ENCODE data around the gene FAM171A1. TPM values are rescaled to one million over a fixed set of nuclear protein-coding genes. Genes with fewer than 3 reads are reported as not detected.
"Not testable (repeated sequence)": the region's sequence is repeated elsewhere in the genome, so short reads cannot be mapped to it uniquely, and the experiment has no call there.

Gene FAM171A1
- 1 to 10 TPM; 4.8 to 5.2 TPM for total RNA-seq

- no peak within 1 kb of the TSS for H3K27ac Mint-ChIP-seq
- no peaks in the 10 kb centered on the region for H3K36me3 Mint-ChIP-seq (ENCODE audit: low read depth)
- no peaks in the 10 kb centered on the region for H3K9me3 Mint-ChIP-seq
- intact Hi-C loops (cut with micrococcal nuclease) = loop anchor here (1.0 to 5.0 kb wide), 4 partner anchors 119 to 380 kb away; no protein-coding TSS in a partner anchor
- peaks cover 8% of the 10 kb centered on the region for H3K4me1 Mint-ChIP-seq (ENCODE audit: low read depth)
- CTCF ChIA-PET = interaction anchor here (0.5 to 1.9 kb wide), 3 partner anchors 162 to 379 kb away, joined by 4 read pairs; no protein-coding TSS in a partner anchor
- H3K4me3 Mint-ChIP-seq = peak within 1 kb of the TSS; percentile 70
- peaks cover 3% of the 10 kb centered on the region for H3K27me3 Mint-ChIP-seq (ENCODE audit: low read depth)
- peak; percentile 76 for DNase-seq
These were observed at the start of gene FAM171A1 for GRCh38 chr10:15370856-15371701. Gene FAM171A1, minus strand, starts transcription at chr10:15371289. Its CDS starts 237 bp downstream, at chr10:15371052.

DNA sequence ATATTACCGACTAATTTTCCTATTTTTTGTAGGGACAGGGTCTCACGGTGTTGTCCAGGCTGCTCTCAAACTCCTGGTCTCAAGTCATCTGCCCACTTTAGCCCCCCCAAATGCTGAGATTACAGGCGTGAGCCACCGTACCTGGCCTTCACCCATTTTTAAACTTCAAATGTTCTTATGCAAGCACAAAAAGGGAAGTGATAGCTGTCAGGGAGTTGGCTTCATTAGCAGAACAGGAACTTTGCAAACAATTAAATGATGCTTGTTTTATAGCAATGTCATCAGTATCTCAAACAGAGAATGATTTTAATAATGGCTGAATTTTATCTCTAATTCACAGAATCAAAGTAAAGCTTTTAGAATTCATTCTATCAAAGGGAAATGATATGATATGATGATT is 49.8 kb upstream of the FAM171A1 start:
- intact Hi-C loops (cut with micrococcal nuclease) = no loop called here
- Mint-ChIP-seq H3K4me1 (ENCODE audit: low read depth) (no peaks in the 10 kb centered on the region), H3K27ac (no peak overlapping the region), H3K4me3 (no peak overlapping the region), H3K27me3 (ENCODE audit: low read depth) (peaks cover 9% of the 10 kb centered on the region), H3K9me3 (peaks cover 1% of the 10 kb centered on the region), H3K36me3 (ENCODE audit: low read depth) (no peaks in the 10 kb centered on the region)
- CTCF ChIA-PET = interaction anchor here (0.9 to 2.6 kb wide), 4 partner anchors 10 to 230 kb away, joined by 3 to 9 read pairs (median 3); no protein-coding TSS in a partner anchor
- DNase-seq = no peak

DNA sequence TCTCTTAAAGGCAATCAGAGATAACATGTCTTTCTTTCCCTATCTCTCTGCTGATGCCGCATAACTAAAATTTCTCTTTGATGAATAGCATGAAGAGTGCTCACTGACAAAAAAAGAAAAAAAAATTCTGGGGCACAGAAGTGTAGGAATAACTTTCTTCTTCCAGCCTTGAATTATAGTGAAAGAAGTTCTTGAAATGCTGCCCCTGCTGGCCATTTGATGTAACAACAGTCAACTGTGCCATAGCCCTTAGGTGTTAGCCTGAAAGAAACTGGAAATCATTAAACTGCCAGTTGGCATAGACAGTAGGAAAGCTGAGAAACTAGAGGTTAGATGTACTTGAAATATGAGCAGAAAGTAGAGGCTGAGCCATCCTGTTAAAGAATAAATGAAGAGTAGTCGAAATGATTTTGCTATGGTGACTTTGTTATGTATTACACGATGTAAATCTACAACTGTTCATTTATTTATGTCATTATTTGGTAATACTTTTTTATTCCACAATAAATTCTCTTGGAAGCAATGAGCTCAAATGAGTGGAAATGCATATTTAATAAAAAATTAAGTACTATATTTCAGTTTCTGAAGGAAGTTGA is 48.3 kb upstream of the FAM171A1 start:
- H3K27me3 Mint-ChIP-seq (ENCODE audit: low read depth) = peaks cover 9% of the 10 kb centered on the region
- DNase-seq = peak; percentile 52

GRCh38 chr10:15416034-15416433 is 44.9 kb upstream of the FAM171A1 start:
- no peak overlapping the region for H3K27ac Mint-ChIP-seq
- peaks cover 3% of the 10 kb centered on the region for H3K9me3 Mint-ChIP-seq
- H3K27me3 Mint-ChIP-seq (ENCODE audit: low read depth) = peaks cover 5% of the 10 kb centered on the region
- CTCF ChIA-PET = no interaction called here
- H3K4me1 Mint-ChIP-seq (ENCODE audit: low read depth) = no peaks in the 10 kb centered on the region
- no peak overlapping the region for H3K4me3 Mint-ChIP-seq
- no peak for DNase-seq
- no peaks in the 10 kb centered on the region for H3K36me3 Mint-ChIP-seq (ENCODE audit: low read depth)
- intact Hi-C loops (cut with micrococcal nuclease) = no loop called here

More for the DNA sequence above, 48.3 kb upstream of the FAM171A1 start:
- H3K9me3 Mint-ChIP-seq = peaks cover 3% of the 10 kb centered on the region
- intact Hi-C loops (cut with micrococcal nuclease) = no loop called here
- no peak overlapping the region for H3K4me3 Mint-ChIP-seq
- CTCF ChIA-PET = interaction anchor here (0.6 to 2.6 kb wide), 10 partner anchors 8 to 269 kb away, joined by 3 to 9 read pairs (median 4); no protein-coding TSS in a partner anchor
- H3K36me3 Mint-ChIP-seq (ENCODE audit: low read depth) = no peaks in the 10 kb centered on the region
- H3K27ac Mint-ChIP-seq = no peak overlapping the region
- H3K4me1 Mint-ChIP-seq (ENCODE audit: low read depth) = no peaks in the 10 kb centered on the region

DNA sequence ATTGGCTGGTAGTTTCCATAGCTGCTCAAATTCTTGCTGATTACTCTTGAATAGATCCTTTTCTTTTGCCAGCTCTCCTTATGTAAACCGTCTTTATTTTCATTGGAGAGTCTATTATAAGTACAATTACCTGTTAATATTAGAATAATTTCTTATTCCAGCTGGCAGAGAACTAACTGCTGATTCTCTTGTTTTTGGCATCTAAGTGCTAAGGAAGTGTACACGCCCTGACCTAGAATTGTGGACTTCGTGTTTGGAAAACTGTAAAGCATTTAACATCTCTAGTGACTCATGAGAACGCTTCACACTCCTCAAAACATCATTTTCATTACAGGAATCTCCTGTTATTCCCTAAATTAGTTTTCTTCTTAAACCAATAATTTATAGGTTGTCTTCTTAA is 39.9 kb upstream of the FAM171A1 start:
- Mint-ChIP-seq H3K9me3 (peaks cover 2% of the 10 kb centered on the region), H3K27me3 (ENCODE audit: low read depth) (peaks cover 2% of the 10 kb centered on the region), H3K27ac (no peak overlapping the region), H3K36me3 (ENCODE audit: low read depth) (no peaks in the 10 kb centered on the region), H3K4me1 (ENCODE audit: low read depth) (no peaks in the 10 kb centered on the region), H3K4me3 (no peak overlapping the region)
- DNase-seq = no peak
- intact Hi-C loops (cut with micrococcal nuclease) = no loop called here
- CTCF ChIA-PET = interaction anchor here (1.4 kb wide), 1 partner anchor 9 kb away, joined by 9 read pairs; no protein-coding TSS in a partner anchor

DNA sequence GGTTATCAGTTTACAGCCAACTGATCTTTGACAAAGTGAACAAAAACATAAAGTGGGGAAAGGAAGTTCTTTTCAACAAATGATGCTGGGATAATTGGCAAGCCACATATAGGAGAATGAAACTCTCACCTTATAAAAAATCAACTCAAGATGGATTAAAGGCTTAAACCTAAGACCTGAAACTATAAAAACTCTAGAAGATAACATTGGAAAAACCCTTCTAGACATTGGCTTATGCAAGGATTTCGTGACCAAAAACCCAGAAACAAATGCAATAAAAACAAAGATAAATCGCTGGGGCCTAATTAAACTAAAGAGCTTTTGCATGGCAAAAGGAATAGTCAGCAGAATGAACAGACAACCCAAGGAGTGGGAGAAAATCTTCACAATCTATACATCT is 38.3 kb upstream of the FAM171A1 start:
- intact Hi-C loops (cut with micrococcal nuclease); H3K9me3 Mint-ChIP-seq: not testable (repeated sequence)

DNA sequence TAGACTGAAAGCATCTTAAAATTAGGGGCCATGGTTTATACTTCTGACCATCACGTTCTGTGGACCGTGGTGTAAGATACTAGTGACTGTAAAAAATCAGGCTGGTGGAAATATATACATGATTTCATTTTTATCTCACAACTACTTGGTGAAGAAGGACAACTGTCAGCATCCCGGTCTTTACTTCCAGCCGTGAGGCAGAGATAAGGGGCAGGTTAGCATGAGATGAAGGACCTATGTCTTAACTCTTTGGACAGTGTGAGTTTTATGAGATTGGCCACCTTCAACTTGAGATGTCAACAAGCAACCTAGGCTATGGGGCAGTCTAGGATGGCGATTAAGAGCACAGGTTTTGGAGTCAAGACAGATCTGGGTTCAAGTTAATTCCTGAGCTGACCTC is 37.5 kb upstream of the FAM171A1 start:
- intact Hi-C loops (cut with micrococcal nuclease) = no loop called here
- Mint-ChIP-seq H3K27ac (no peak overlapping the region), H3K9me3 (no peaks in the 10 kb centered on the region), H3K4me3 (no peak overlapping the region), H3K27me3 (ENCODE audit: low read depth) (peaks cover 2% of the 10 kb centered on the region), H3K4me1 (ENCODE audit: low read depth) (no peaks in the 10 kb centered on the region), H3K36me3 (ENCODE audit: low read depth) (no peaks in the 10 kb centered on the region)
- no peak for DNase-seq
- CTCF ChIA-PET = no interaction called here

More for the DNA sequence above, 38.3 kb upstream of the FAM171A1 start:
- CTCF ChIA-PET; H3K36me3 Mint-ChIP-seq (ENCODE audit: low read depth); H3K4me3 Mint-ChIP-seq; H3K27ac Mint-ChIP-seq; DNase-seq; H3K27me3 Mint-ChIP-seq (ENCODE audit: low read depth); H3K4me1 Mint-ChIP-seq (ENCODE audit: low read depth): not testable (repeated sequence)

DNA sequence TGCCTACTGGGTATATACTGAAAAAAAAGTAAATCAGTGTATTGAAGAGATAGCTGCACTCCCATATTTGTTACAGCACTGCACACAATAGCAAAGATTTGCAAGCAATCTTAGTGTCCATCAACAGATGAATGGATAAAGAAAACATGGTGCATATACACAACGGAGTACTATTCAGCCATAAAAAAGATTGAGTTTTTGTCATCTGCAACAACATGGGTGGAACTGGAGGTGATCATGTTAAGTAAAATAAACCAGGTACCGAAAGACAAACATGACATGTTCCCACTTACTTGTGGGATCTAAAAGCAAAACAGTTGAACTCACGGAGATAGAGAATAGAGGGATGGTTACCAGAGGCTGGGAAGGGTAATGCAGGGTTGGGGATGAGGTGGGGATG is 34.2 kb upstream of the FAM171A1 start:
- CTCF ChIA-PET = interaction anchor here (0.5 kb wide), 1 partner anchor 1140 kb away, joined by 3 read pairs; no protein-coding TSS in a partner anchor
- Mint-ChIP-seq H3K27me3 (ENCODE audit: low read depth) (no peaks in the 10 kb centered on the region), H3K9me3 (no peaks in the 10 kb centered on the region), H3K4me3 (no peak overlapping the region), H3K36me3 (ENCODE audit: low read depth) (no peaks in the 10 kb centered on the region), H3K27ac (no peak overlapping the region), H3K4me1 (ENCODE audit: low read depth) (no peaks in the 10 kb centered on the region)
- no peak for DNase-seq
- intact Hi-C loops (cut with micrococcal nuclease) = no loop called here

DNA sequence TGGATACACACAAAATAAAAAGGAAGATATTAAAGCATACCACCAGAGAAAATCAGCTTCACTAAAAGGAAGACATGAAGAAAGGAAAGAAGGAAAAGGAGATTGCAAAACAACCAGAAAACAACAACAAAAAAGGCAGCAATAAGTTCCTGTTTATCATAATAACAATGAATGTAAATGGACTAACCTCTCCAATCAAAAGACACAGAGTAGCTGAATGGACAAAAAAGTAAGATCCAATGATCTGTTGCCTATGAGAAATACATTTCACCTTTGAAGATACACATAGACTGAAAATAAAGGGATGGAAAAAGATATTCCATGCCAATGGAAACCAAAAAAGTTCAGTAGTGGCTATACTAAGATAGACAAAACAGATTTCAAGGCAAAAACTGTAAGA is 30.3 kb upstream of the FAM171A1 start:
- DNase-seq = no peak
- intact Hi-C loops (cut with micrococcal nuclease) = no loop called here
- CTCF ChIA-PET = interaction anchor here (1.2 kb wide), 1 partner anchor 19 kb away, joined by 4 read pairs; no protein-coding TSS in a partner anchor
- H3K27me3 Mint-ChIP-seq (ENCODE audit: low read depth) = no peaks in the 10 kb centered on the region
- H3K4me1 Mint-ChIP-seq (ENCODE audit: low read depth) = no peaks in the 10 kb centered on the region
- H3K27ac Mint-ChIP-seq = no peak overlapping the region
- no peaks in the 10 kb centered on the region for H3K36me3 Mint-ChIP-seq (ENCODE audit: low read depth)
- H3K4me3 Mint-ChIP-seq = no peak overlapping the region
- peaks cover 2% of the 10 kb centered on the region for H3K9me3 Mint-ChIP-seq

- intact Hi-C loops (cut with micrococcal nuclease); H3K27me3 Mint-ChIP-seq (ENCODE audit: low read depth); H3K9me3 Mint-ChIP-seq; H3K4me1 Mint-ChIP-seq (ENCODE audit: low read depth); H3K4me3 Mint-ChIP-seq; H3K36me3 Mint-ChIP-seq (ENCODE audit: low read depth); H3K27ac Mint-ChIP-seq; DNase-seq: not testable (repeated sequence)
- CTCF ChIA-PET = interaction anchor here (1.3 kb wide), 1 partner anchor 33 kb away, joined by 3 read pairs; no protein-coding TSS in a partner anchor
These were observed 29.4 kb upstream of the FAM171A1 start for GRCh38 chr10:15400461-15400860.

GRCh38 chr10:15399060-15399661 is 28.1 kb upstream of the FAM171A1 start:
- Mint-ChIP-seq H3K4me3 (no peak overlapping the region), H3K27ac (no peak overlapping the region), H3K9me3 (peaks cover 2% of the 10 kb centered on the region), H3K27me3 (ENCODE audit: low read depth) (no peaks in the 10 kb centered on the region), H3K36me3 (ENCODE audit: low read depth) (no peaks in the 10 kb centered on the region), H3K4me1 (ENCODE audit: low read depth) (no peaks in the 10 kb centered on the region)
- CTCF ChIA-PET = no interaction called here
- intact Hi-C loops (cut with micrococcal nuclease) = no loop called here
- DNase-seq = no peak

DNA sequence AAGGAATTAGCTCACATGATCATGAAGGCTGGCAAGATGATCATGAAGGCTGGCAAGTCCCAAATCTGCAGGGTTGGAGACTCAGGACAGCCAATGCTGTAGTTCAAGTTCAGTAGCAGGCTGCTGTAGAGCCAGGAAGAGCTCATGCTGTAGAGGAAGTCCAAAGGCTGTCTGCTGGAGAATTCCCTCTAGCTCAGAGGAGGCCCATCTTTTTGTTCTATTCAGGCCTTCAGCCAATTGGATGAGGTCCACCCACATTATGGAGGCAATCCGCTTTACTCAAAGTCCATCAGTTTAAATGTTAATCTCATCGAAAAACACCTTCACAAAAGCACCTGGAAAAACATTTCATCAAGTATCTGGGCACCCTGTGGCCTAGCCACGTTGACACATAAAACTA is 24.8 kb upstream of the FAM171A1 start:
- no peak for DNase-seq
- peaks cover 2% of the 10 kb centered on the region for H3K9me3 Mint-ChIP-seq
- H3K4me3 Mint-ChIP-seq = no peak overlapping the region
- H3K4me1 Mint-ChIP-seq (ENCODE audit: low read depth) = no peaks in the 10 kb centered on the region
- H3K27me3 Mint-ChIP-seq (ENCODE audit: low read depth) = peaks cover 3% of the 10 kb centered on the region
- no peak overlapping the region for H3K27ac Mint-ChIP-seq
- intact Hi-C loops (cut with micrococcal nuclease) = no loop called here
- CTCF ChIA-PET = no interaction called here
- no peaks in the 10 kb centered on the region for H3K36me3 Mint-ChIP-seq (ENCODE audit: low read depth)
